Panc1 (cell line): Measurements from ENCODE around the gene CACNA1B. TPM values are rescaled to one million over a fixed set of nuclear protein-coding genes. Genes with fewer than 3 reads are reported as not detected.

Experiments
- ATAC-seq: fragments of 200-7000 bp; cut with Tn5 transposase; 2 replicates; pipeline ENCODE4 v1.9.1; 2020; ENCODE audit warnings: mild to moderate bottlenecking, moderate library complexity
- BruUV-seq: library from RNA; stranded (reverse); fragments of 400-500 nt; replicated peaks from 2 replicates; lab custom pipeline; 2021; lab: Mats Ljungman, UMichigan
- CTCF ChIA-PET: fragments of 300-600 bp; sonication (Branson Sonifier 250); formaldehyde crosslinking; loops from one replicate; lab custom pipeline; 2022; ENCODE audit warnings: antibody characterized with exemption; lab: Charles Lee
- POLR2A ChIA-PET: fragments of 300-600 bp; sonication (Branson Sonifier 250); formaldehyde crosslinking; loops from one replicate; lab custom pipeline; 2022; ENCODE audit warnings: antibody characterized with exemption; lab: Charles Lee
- DNase-seq: peaks from one replicate; pipeline ENCODE4 v3.0.0-alpha.2; 2010; ENCODE audit warnings: low read depth, low spot score
- H3K27ac ChIP-seq: 2 replicates; pipeline ENCODE4 v1.5.1; 2011; ENCODE audit warnings: mild to moderate bottlenecking, low read length, inconsistent platforms
- H3K27me3 ChIP-seq: fragments of 200-500 bp; sonication (Bioruptor generic); 2 replicates; pipeline ENCODE4 v1.6.0; 2014; ENCODE audit warnings: low read length, inconsistent platforms; ENCODE audit not compliant: control insufficient read depth, insufficient read depth
- H3K36me3 ChIP-seq: fragments of 200-500 bp; sonication (Bioruptor generic); 2 replicates; pipeline ENCODE4 v1.5.1; 2014; ENCODE audit warnings: inconsistent platforms, mild to moderate bottlenecking, low read length, moderate library complexity; ENCODE audit not compliant: control insufficient read depth, insufficient read depth
- H3K4me1 ChIP-seq: 2 replicates; pipeline ENCODE4 v1.5.1; 2011; ENCODE audit warnings: inconsistent platforms, mild to moderate bottlenecking, low read length, moderate library complexity; ENCODE audit not compliant: control insufficient read depth, insufficient read depth
- H3K4me3 ChIP-seq, 2 experiments: 2 replicates each; pipeline ENCODE4 v1.5.1; 2011 to 2012; ENCODE audit warnings: low read depth in 2 of 2, low read length in 2 of 2, mild to moderate bottlenecking in 2 of 2, inconsistent platforms in 1 of 2, moderate library complexity in 1 of 2
- H3K9me3 ChIP-seq: fragments of 200-500 bp; sonication (Bioruptor generic); 2 replicates; pipeline ENCODE4 v1.5.1; 2014; ENCODE audit warnings: low read depth, mild to moderate bottlenecking, inconsistent platforms, low read length, moderate library complexity; ENCODE audit not compliant: control insufficient read depth, insufficient read depth
- CTCF ChIP-seq: fragments of 450-650 bp; IDR thresholded peaks from 2 replicates; pipeline ENCODE4 v1.5.1; 2017; ENCODE audit warnings: mild to moderate bottlenecking
- POLR2AphosphoS5 ChIP-seq: IDR thresholded peaks from 2 replicates; pipeline ENCODE4 v1.6.1; 2012; ENCODE audit warnings: mild to moderate bottlenecking, low read depth, low read length, moderate library complexity
- REST ChIP-seq, 2 experiments: IDR thresholded peaks; 2 replicates each; pipeline ENCODE4 v1.6.1; 2011 to 2012; ENCODE audit warnings: low read depth in 2 of 2, control low read depth in 1 of 2, low read length in 1 of 2, mild to moderate bottlenecking in 1 of 2, moderate library complexity in 1 of 2; ENCODE audit not compliant: insufficient read depth in 1 of 2
- SIN3A ChIP-seq: IDR thresholded peaks from 2 replicates; pipeline ENCODE4 v1.6.1; 2012; ENCODE audit warnings: low read depth, mild to moderate bottlenecking, low read length, moderate library complexity, borderline replicate concordance; ENCODE audit not compliant: insufficient read depth
- TCF7L2 ChIP-seq: IDR thresholded peaks from 2 replicates; pipeline ENCODE4 v1.6.1; 2011; ENCODE audit warnings: mild to moderate bottlenecking, low read depth, low read length, inconsistent platforms
- in situ Hi-C: cut with HindIII; loops from 2 replicates; pipeline ENCODE4 v1.10.0; 2016; ENCODE audit warnings: low sequenced_read_pairs, low pct_unique_long_range_greater_than_20kb
- intact Hi-C: fragments of 100-400 bp; cut with micrococcal nuclease; formaldehyde crosslinking; loops from one replicate; pipeline ENCODE4 v1.10.0; 2022; ENCODE audit not compliant: unreplicated experiment
- total RNA-seq: library from RNA; stranded (reverse); gene quantifications from one replicate; pipeline ENCODE4 v1.2.1, GENCODE V29; 2021; ENCODE audit not compliant: unreplicated experiment

Gene CACNA1B
- total RNA-seq, 1 experiment from 2014 or later, result 0.49 TPM

- DNase-seq (no peak), ATAC-seq (no peak)
- ChIA-PET POLR2A (interaction anchor here (0.7 kb wide), 1 partner anchor 1468 kb away, joined by 3 read pairs; no protein-coding TSS in a partner anchor), CTCF (no interaction called here)
- in situ Hi-C loops (no loop called here), intact Hi-C loops (no loop called here)
- TF ChIP-seq SIN3A (no peak), CTCF (no peak), TCF7L2 (no peak), REST (IDR thresholded peaks at IDR 0.05; ENCODE audit: insufficient read depth in 1 of 2, low read depth in 2 of 2, low read length in 1 of 2) (no peak), POLR2AphosphoS5 (no peak)
- BruUV-seq, result no TSS peak
- H3K27me3 ChIP-seq, result no peaks in the 10 kb centered on the region
- H3K9me3 ChIP-seq, result peaks cover 5% of the 10 kb centered on the region; the same call in 1 of the 2 replicates
- H3K4me3 ChIP-seq, result no peak overlapping the region
- H3K4me1 ChIP-seq, result no peaks in the 10 kb centered on the region
- no peak overlapping the region for H3K27ac ChIP-seq
- H3K36me3 ChIP-seq, result no peaks in the 10 kb centered on the region
Measured at GRCh38 chr9:138080979-138081378, 203.4 kb downstream of the CACNA1B start.

GRCh38 chr9:138082918-138083636 is 205.5 kb downstream of the CACNA1B start:
- ATAC-seq (no peak), DNase-seq (no peak)
- Histone ChIP-seq H3K27me3 (no peaks in the 10 kb centered on the region), H3K4me1 (no peaks in the 10 kb centered on the region), H3K36me3 (no peaks in the 10 kb centered on the region), H3K9me3 (peaks cover 5% of the 10 kb centered on the region; the same call in 1 of the 2 replicates), H3K4me3 (no peak overlapping the region), H3K27ac (no peak overlapping the region)
- BruUV-seq, result no TSS peak
- no peak for TF ChIP-seq CTCF
- TF ChIP-seq REST (IDR thresholded peaks at IDR 0.05; ENCODE audit: insufficient read depth in 1 of 2, low read depth in 2 of 2, low read length in 1 of 2), result no peak
- TF ChIP-seq TCF7L2, result no peak
- no peak for TF ChIP-seq POLR2AphosphoS5
- no peak for TF ChIP-seq SIN3A
- intact Hi-C loops (no loop called here), in situ Hi-C loops (no loop called here)
- CTCF ChIA-PET, result no interaction called here
- POLR2A ChIA-PET, result no interaction called here
